HG03103 (cell line): Measurements from ENCODE around the gene HIPK4.
"Not testable (repeated sequence)": the region's sequence is repeated elsewhere in the genome, so short reads cannot be mapped to it uniquely, and the experiment has no call there.

Experiments used
- ATAC-seq: cut with Tn5 transposase; IDR thresholded peaks from one replicate; pipeline ENCODE4 v1.9.1; 2021; ENCODE audit warnings: low read depth; ENCODE audit not compliant: unreplicated experiment

Gene HIPK4, protein sequence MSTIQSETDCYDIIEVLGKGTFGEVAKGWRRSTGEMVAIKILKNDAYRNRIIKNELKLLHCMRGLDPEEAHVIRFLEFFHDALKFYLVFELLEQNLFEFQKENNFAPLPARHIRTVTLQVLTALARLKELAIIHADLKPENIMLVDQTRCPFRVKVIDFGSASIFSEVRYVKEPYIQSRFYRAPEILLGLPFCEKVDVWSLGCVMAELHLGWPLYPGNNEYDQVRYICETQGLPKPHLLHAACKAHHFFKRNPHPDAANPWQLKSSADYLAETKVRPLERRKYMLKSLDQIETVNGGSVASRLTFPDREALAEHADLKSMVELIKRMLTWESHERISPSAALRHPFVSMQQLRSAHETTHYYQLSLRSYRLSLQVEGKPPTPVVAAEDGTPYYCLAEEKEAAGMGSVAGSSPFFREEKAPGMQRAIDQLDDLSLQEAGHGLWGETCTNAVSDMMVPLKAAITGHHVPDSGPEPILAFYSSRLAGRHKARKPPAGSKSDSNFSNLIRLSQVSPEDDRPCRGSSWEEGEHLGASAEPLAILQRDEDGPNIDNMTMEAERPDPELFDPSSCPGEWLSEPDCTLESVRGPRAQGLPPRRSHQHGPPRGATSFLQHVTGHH

DNA sequence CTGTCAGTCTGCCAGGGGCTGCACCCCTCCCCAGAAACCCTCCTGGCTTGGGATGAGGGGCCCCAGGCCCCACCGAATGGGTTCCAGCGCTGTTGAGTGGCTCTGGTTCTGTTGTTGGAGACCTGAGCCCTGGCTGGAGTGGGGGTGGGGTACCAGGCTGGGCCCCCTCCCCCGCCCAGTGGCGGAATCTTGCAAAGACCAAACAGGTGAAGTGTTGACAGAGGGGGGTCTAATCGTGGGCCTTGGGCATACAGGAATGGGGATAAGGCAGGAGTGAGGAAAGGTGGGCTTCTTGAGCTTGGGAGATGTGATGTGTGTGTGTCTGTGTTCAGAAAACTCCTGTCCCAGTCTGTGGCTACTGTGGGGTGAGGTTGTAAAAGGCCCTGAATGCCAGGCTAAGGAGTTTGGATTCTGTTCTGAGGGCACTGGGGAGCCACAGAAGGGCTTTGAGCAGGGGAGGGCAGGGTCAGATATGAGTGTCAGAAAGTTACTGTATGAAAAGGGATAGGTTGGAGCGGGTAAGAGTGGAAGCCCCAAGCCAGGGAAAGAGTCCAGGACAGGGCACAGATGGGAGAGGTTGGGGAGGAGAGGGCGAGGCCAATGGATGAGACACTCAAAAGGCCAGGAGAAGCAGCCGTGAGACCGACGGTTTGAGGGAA is at the start of gene HIPK4:
Gene HIPK4 (minus strand): TSS at position 98 of the 659 bp plus-strand sequence. CDS start 279 bp downstream, outside the sequence.
- ATAC-seq = no peak

DNA sequence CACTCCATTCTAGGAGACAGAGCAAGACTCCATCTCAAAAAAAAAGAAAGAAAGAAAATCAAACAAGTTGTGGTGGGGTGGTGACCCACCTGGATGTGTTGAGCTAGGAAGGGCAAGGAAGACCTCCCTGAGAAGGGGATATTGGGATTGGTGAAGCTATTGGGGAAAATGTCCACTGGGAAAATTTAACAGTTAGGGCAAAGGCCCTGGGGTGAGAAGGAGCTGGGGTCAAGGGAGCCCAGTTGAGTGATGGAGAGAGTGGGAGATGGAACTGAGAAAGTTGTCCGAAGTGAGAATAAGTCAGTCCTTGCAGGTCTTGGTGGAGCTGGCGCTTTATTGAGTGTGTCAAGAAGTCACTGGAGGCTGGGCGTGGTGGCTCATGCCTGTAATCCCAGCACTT is 48.3 kb upstream of the HIPK4 start:
- no peak for ATAC-seq

DNA sequence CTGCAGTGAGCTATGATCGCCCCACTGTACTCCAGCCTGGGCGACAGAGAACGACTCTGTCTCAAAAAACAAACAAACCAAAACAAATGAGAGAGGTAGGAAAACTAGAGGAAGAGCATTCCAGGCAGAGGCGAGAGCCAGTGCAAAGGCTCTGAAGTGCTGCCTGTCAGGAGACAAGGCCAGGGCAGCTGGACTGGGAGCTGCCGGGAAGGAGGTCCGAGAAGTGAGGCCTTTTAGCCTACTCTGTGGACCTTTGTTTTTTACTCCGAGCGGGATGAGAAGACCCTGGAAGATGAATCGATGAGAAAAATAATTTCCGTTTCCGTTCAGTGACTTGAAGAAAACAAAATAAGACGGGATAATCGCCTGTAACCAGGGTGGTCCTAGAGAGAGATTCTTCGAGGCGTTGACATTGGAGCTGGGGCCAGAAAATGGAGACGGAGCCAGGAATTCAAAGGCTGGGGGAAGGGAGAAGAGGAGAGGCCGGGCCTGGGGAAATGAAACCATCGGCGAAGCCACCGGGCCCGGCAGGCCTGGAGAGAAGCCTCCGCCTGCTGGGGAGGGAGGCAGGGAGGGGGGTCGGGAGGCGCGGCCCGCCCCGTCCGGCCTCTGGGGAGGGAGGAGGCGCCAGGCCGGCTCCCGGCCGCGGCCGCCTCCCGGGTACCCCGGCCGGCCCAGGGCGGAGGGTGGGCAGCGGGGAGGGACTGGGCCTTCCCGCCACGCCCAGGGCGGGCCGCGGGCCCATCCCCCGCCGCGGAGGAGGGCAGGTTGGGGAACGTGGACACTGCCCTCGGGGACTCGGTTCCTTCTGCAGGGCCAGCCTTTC is 43.6 kb upstream of the HIPK4 start:
- no peak for ATAC-seq

DNA sequence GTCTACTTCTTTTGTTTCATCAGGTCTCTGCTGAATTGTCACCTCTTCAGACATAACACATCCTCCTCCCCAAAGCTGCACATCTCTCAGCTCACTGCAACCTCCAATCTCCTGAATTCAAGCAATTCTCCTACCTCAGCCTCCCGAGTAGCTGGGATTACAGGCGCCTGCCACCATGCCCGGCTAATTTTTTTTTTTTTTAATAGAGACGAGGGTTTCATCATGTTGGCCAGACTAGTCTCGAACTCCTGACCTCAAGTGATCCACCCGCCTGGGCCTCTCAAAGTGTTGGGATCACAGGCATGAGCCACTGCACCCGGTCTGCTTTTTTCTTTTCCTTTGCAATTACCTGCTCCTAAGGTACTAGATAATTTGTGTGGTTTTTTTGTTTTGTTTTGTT is 42.8 kb upstream of the HIPK4 start:
- not testable (repeated sequence) for ATAC-seq

DNA sequence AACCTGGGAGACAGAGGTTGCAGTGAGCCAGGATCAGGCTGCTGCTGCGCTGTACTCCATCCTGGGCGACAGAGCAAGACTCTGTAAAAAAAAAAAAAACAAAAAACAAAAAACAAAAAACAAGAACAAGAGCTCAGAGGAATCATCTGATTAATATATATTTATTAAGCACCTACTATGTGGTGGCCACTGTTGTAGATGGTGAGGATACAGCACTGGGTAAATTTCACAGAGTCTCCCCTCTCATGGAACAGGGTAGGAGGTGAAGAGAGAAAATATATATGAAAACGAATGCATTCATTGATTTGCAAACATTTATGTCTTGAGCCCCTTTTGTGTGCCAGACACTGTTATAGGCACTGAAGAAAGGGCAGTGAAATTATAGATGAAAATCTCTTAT is 41.7 kb upstream of the HIPK4 start:
- no peak for ATAC-seq

DNA sequence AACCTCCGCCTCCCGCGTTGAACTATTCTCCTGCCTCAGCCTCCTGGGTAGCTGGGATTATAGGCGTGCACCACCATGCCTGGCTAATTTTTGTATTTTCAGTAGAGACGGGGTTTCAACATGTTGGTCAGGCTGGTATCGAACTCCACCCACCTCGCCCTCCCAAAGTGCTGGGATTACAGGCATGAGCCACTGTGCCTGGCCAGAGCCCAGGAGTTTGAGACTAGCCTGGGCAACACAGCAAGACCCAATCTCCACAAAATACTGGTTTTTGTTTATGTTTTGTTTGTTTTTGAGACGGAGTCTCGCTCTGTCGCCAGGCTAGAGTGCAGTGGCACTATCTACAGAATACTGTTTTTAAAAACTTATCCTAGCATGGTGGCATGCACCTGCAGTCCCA is 40.3 kb upstream of the HIPK4 start:
- ATAC-seq = not testable (repeated sequence)

DNA sequence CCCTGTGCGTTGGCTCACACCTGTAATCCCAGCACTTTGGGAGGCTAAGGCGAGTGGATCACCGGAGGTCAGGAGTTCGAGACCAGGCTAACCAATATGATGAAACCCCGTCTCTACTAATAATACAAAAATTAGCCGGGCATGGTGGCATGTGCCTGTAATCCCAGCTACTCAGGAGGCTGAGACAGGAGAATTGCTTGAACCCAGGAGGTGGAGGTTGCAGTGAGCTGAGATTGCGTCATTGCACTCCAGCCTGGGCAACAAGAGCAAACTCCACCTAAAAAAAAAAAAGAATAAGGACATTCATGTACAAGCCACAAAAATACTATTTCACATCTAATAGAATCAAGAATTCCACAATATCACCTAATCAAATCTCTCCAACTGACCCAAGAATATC is 38.2 kb upstream of the HIPK4 start:
- ATAC-seq = not testable (repeated sequence)

DNA sequence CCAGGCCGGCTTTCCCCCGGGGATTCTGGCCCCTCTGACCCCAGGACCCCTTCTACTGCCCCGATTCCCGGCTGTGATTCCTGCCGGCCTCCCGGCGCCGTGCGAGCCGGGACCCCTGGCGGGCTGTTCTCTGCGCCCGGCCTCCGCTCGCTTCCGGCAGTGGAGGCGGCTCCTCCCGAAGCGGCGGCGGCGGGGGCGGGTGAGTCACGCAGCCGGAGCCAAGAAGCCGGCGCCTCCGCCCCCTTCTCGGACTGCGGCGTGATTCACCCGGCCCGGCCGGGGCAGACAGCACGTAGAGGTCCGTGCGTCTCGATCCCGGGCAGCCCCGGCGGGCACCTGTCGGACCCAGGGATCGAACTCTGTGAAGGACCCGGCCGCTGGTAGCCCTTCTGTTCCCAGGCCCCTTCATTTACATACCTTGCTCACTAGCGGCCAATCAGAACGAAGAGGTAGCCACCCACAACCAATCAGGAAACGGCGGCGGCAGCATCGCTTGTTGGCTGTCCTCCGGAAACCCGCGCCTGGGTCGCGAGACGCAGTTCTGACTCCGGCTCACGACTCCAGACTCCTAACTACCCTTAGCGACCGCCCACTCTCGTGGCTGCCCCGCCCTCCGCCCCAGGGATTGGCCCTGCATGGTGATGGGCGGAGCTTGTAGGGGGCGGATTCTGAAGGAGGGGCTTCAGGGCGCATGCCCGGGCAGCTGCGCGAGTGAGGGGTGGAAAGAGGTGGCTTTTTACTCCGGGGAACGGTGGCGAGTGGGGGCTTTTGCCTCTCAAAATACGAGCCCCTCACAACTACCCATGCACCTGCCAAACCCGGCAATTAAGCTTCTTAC is 35.7 kb upstream of the HIPK4 start, which contains the start of gene SERTAD1:
Gene SERTAD1 (minus strand): TSS at position 543 of the 838 bp plus-strand sequence. CDS start 2,446 bp downstream, outside the sequence.
- ATAC-seq = peak; percentile 73

DNA sequence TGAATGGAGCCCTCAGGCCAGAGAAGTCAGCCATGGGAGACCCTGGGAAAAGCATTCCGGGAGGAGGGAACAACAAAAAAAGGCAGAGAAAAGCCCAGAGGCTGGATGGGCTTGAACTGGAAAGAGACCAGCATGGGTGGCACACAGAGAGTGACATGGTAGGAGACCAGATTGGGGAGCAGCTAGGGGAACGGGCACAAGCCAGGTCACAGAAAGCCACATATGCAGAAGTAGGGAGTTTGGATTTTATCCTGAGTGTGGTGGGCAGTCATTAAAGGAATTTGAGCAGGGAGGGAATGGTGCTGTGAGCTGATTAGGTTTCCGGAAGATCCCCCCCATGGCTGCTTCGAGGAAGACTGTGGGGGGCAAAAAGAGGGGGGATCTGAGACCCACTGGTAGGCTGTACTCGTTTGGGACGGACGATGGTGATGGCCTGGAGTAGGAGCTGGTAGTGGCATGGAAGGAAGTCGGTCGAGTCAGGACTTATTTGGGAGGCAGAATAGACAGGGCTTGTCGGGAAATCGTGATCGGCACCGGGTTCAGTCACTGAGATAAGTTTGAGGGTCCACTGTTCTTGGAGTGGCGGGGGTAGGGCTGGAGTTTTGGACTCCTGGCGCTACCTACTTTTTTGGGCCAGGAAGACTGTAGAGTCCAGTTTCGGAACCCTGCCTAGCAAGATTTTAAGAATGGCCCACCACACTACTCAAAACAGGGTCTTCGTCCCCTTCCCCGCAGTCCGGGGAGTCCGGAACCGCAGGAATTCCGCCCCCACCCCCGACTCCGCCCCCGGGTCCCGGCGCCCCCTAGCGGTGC is 34.9 kb upstream of the HIPK4 start:
- ATAC-seq = no peak

DNA sequence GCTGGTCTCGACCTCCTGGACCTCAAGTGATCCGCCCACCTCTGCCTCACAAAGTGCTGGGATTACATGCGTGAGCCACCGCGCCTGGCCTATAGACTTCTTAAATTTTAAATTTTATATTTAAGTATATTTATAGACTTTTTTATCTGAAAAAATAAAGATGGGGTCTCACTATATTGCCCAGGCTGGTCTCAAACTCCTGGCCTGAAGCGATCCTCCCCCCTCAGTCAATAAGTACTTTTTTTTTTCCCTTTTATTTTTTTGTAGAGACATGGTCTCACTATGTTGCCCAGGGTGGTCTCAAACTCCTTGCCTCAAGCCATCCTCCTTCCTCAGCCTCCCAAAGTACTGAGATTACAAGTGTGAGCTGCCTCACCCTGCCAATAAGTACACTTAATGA is 34.0 kb upstream of the HIPK4 start:
- ATAC-seq = no peak

DNA sequence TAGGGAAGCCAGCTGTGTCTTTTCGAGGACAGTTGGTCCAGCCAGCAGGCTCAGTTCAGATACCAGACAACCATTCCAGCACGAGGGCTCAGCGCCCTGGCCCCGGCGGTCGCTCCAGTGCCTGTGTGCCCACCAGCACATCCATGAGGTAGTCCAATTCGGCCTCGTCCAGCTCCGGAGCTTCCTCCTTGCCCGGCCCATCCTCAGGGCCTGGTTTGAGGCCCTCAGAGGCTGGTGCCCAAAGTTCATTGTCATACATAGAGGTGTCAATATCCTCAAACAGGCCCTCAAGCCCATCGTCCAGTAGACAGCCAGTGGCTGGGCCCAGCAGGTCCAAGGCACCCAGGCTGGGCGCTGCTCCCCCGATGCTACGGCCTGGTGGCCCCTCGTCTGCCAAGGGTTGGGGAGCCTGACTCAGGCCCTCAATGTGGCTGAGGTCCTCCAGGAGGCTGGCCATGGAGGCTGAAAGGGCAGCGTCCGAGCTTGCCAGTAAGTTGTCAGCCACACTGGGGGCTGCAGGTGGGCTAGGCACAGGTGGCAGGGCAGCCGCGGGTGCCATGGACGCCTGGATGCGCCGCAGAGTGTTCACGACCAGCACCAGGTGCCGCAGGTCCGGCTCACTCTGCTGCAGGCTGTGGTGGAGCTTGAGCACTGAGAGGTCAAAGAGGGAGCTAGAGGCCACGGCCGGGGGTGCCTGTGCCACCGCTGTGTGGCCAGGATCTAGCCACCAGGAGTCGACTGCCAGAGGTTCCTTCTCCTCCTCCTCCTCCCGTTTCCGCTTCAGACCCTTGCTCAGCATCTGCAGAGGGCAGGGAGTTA is 33.0 kb upstream of the HIPK4 start:
- no peak for ATAC-seq

DNA sequence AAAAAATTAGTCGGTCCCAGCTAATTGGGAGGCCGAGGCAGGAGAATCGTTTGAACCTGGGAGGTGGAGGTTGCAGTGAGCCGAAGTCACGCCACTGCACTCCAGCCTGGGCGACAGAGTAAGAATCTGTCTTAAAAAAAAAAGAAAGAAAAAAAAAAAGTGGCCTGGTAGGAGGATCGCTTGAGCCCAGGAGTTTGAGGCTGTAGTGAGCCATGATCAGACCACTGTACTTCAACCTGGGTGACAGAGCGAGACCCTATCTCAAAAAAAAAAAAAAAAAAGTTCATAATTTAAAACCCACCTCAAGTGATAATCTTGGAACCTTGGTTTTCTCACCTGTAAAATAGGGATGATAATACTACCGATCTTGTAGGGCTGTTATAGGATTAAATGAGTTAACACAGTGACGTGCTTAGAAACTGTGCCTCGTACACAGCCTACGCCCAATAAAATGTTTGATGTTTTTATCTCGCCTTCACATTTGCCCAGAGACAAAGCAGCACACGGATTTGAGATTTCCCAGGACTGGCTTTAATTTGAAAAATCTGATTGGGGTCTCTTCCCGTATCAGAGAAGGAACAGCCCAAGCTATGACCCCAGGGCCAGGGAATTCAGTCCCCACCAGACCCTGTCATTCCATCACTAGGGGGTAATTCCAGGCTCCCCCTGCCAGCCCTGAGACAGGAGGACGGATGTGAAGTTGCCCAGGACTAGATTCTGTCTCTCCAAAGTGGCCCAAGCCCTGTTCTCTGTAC is 32.2 kb upstream of the HIPK4 start:
- ATAC-seq = no peak

DNA sequence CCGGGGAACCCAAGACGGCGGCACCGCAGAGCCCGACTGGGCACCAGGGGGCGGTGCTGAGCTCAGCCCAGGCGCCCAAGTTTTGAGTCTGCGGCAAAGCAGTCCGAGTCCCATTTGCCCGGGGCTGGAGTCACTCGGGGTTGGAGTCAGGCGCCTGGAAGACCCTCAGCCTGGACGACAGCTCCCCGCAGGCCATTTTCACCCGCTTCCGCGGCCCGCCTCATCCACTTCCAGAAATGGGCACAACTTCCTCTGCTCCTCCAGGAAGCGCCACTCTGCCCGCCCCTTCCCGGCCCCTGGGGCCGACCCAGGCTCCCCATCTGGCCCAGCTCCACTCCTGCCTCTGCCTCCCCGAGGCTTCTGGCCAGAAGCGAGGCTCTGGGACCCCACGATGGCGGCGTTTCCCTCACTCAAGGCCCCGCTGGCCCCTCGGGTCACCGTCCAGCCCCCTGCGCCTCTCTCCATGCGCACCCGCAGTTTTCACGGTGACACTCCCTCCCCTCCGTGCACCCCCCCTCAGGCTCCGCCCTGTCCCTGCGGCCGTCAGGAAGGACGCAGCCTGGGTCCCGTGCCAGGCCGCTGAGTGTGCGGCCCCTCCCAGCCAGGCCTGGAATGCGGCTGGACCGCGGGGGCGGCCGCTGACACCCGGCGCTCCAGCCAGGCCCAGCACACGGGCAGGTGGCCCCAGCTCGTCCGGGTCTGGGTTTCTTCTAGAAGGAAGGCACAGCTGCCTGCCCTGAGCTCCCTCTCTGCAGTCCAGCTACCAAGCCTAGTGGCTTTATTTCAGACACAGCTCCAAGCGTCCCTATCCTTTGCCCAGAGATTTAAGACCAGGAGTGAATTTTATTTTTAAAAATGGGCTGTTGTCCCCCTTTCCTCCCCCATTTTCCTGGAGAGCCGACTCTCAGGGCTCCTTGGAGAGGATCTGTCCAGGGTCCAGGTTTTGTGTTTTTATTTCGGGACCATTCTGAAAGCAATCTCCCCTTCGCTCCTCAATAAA is 31.1 kb upstream of the HIPK4 start:
- peak; percentile 37 for ATAC-seq

DNA sequence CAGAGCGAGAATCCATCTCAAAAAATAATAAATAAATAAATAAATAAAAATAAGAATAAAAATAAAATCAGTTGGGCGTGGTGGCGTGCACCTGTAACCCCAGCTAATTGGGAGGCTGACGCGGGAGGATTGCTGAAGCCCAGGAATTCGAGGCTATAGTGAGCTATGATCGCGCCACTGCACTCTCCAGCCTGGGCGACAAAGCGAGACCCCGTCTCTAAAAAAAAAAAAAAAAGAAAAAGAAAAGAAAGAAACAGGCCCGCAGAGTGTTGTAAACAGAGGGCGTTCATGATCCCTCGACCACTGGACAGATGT is 30.4 kb upstream of the HIPK4 start:
- ATAC-seq = no peak

DNA sequence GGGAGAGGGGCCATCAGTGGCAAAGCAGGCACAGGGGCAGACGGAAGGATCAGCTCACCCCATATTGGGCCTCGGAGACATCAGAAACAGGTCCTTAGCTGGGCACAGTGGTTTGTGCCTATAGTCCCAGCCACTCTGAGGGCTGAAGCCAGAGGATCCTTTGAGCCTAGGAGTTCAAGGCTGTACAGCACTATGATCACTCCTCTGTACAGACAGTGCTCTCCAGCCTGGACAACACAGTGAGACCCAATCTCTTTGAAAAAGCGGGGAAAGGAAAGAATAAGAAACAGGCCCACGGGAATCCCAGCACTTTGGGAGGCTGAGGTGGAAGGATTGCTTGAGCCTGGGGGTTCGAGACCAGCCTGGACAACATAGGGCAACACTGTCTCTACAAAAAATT is 29.8 kb upstream of the HIPK4 start:
- ATAC-seq = no peak

DNA sequence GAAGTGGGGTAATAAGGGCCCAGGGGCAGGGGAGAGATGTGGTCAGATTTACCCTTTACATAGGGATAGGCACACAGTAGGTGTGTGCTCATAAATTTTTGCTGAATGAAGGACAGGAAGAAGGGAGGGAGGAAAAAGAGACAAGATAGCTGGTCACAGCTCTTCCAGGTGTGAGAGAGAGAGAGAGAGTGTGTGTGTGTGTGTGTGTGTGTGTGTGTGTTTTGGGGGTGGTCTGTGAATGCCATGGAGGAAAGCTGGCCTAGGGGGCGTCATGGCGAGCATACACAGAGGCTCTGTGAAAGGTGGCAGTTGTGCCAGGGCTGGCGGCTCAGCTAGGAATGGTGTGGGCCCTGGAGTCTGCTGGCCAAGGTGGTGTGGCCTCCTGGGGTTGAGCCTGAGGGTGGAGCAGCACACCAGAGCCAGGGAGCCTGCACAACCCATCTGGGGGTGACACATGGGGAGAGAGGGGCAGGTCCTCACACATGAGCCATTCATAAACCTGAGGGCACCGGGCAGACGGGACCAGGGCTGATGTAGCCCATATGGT is 29.2 kb upstream of the HIPK4 start:
- ATAC-seq = no peak
